ENCODE results near the gene GMFB. TPM values are rescaled to one million over a fixed set of nuclear protein-coding genes. Genes with fewer than 3 reads are reported as not detected.
A peak's percentile ranks its signal among the peaks of the same experiment; 100 is the strongest.
"Not testable (repeated sequence)": the region's sequence is repeated elsewhere in the genome, so short reads cannot be mapped to it uniquely, and the experiment has no call there.

GMFB gene
- polyA plus RNA-seq, 1 donor = 58.5 TPM

GRCh38 chr14:54451121-54451601 lies 37.6 kb downstream of the GMFB start:
- no peak overlapping the region for H3K4me3 ChIP-seq (ENCODE audit: low read length)
- H3K27me3 ChIP-seq (ENCODE audit: control insufficient read depth, insufficient read depth, low read length) = no peaks in the 10 kb centered on the region
- H3K27ac ChIP-seq (ENCODE audit: low read length) = no peak overlapping the region
- no peak for DNase-seq
- WGBS (ENCODE audit: insufficient coverage, low lambda C conversion rate) = no CpG with 5 or more reads among the region's 7 CpGs
- H3K9me3 ChIP-seq (ENCODE audit: control insufficient read depth, low read depth, low read length) = no peaks in the 10 kb centered on the region
- peaks cover 9% of the 10 kb centered on the region for H3K4me1 ChIP-seq (ENCODE audit: control insufficient read depth, insufficient read depth, low read length)
- no peaks in the 10 kb centered on the region for H3K36me3 ChIP-seq (ENCODE audit: control insufficient read depth, insufficient read depth, low read length)

DNA sequence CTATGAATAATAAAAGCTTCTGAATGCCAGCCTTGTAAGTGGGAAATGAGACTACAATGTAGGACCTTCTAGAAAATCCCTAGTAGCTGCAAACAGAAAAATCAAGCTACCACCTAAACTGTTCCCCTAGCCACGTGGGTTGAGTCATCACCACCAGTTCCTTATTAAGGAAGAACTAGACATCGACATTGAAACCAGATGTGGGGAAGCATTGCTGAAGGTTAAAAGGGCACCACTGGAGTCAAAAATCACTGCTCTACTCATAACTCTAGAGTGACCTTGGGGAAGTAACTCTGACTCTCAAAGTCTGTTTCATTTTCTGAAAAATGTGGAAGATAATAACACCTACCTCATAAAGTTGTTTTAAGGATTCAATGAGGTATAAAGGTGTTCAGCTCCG lies 38.2 kb downstream of the GMFB start:
- no peak for DNase-seq
- 100% methylated on average over 1 of the region's 3 CpGs for WGBS (ENCODE audit: insufficient coverage, low lambda C conversion rate)
- Histone ChIP-seq H3K4me1 (ENCODE audit: control insufficient read depth, insufficient read depth, low read length) (peaks cover 11% of the 10 kb centered on the region), H3K4me3 (ENCODE audit: low read length) (no peak overlapping the region), H3K36me3 (ENCODE audit: control insufficient read depth, insufficient read depth, low read length) (no peaks in the 10 kb centered on the region), H3K27me3 (ENCODE audit: control insufficient read depth, insufficient read depth, low read length) (no peaks in the 10 kb centered on the region), H3K9me3 (ENCODE audit: control insufficient read depth, low read depth, low read length) (no peaks in the 10 kb centered on the region), H3K27ac (ENCODE audit: low read length) (no peak overlapping the region)

DNA sequence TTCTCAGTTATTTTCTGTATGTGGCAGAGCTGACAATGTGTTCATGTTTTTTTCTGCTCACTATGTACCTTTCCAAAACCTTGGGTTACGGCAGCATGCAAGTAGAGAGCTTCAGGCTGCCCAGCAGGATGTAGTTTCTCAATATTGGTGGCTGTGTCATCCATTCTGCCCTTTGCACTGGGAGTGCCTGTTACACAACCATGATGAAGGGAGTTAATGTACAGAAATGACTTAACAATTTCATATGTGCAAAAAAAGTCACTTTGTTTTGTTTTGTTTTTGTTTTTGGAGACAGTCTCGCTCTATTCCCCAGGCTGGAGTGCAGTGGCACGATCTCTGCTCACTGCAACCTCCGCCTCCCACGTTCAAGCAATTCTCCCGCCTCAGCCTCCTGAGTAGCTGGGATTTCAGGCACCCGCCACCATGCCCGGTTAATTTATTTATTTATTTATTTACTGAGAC lies 41.5 kb downstream of the GMFB start:
- H3K27ac ChIP-seq (ENCODE audit: low read length) = peak overlapping the region; percentile 59
- WGBS (ENCODE audit: insufficient coverage, low lambda C conversion rate) = no CpG with 5 or more reads among the region's 8 CpGs
- H3K4me3 ChIP-seq (ENCODE audit: low read length) = no peak overlapping the region

DNA sequence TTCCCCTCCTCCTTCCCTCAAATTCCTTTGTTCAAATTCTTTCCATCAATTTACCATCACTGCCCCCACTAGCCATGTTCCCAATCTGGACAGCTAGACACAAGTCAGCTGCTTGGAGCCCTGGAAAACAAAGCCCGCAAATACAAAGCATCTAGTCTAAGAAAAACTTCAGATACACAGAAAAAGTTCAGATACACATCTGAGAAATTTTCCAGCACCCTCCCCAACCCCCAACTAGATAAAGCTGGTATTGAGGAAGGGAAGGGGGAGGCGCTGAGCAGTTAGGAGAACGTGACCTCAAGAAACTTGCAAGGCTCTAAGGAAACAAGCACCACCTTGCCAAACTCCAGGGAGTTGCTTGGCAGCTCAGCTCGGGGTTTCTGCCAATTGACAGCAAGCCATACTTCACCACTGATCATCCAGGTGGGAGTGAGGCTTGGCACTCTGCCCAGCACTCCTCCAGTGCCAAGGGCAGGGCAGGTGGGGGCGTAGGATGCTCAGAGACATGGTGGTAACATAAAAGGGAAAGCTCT lies 42.6 kb downstream of the GMFB start:
- WGBS (ENCODE audit: insufficient coverage, low lambda C conversion rate) = no CpG with 5 or more reads among the region's 5 CpGs
- peak overlapping the region; percentile 59 for H3K27ac ChIP-seq (ENCODE audit: low read length)
- H3K4me3 ChIP-seq (ENCODE audit: low read length) = no peak overlapping the region
- H3K36me3 ChIP-seq (ENCODE audit: control insufficient read depth, insufficient read depth, low read length) = no peaks in the 10 kb centered on the region
- peaks cover 11% of the 10 kb centered on the region for H3K4me1 ChIP-seq (ENCODE audit: control insufficient read depth, insufficient read depth, low read length)
- no peaks in the 10 kb centered on the region for H3K27me3 ChIP-seq (ENCODE audit: control insufficient read depth, insufficient read depth, low read length)
- H3K9me3 ChIP-seq (ENCODE audit: control insufficient read depth, low read depth, low read length) = no peaks in the 10 kb centered on the region
- peak; percentile 18 to 47 for DNase-seq

More for the DNA sequence above, 41.5 kb downstream of the GMFB start:
- Histone ChIP-seq H3K36me3 (ENCODE audit: control insufficient read depth, insufficient read depth, low read length) (no peaks in the 10 kb centered on the region), H3K27me3 (ENCODE audit: control insufficient read depth, insufficient read depth, low read length) (no peaks in the 10 kb centered on the region), H3K9me3 (ENCODE audit: control insufficient read depth, low read depth, low read length) (no peaks in the 10 kb centered on the region), H3K4me1 (ENCODE audit: control insufficient read depth, insufficient read depth, low read length) (peaks cover 11% of the 10 kb centered on the region)
- DNase-seq = peak; percentile 90 to 96

DNA sequence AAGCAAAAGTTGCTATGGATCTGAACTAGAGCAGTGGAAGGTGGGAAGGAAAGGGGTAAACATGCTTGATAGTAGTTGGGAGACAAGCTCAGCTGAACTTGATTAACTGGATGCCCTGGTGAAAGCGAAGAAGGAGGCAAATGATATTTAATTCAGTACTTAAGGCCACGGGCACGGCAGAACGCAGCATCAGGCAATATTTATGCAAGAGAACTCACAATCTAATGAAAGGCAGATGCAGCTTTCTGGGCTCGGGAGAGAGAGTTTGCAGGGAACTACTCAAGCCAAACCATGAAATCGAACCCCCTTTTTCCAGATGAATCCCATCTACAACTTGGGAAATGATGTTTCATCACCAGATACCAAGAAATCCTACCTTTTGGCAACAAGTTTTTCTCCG lies 44.1 kb downstream of the GMFB start:
- 97% methylated on average over 5 of the region's 7 CpGs for WGBS (ENCODE audit: insufficient coverage, low lambda C conversion rate)
- DNase-seq = no peak
- Histone ChIP-seq H3K27me3 (ENCODE audit: control insufficient read depth, insufficient read depth, low read length) (no peaks in the 10 kb centered on the region), H3K9me3 (ENCODE audit: control insufficient read depth, low read depth, low read length) (no peaks in the 10 kb centered on the region), H3K4me3 (ENCODE audit: low read length) (no peak overlapping the region), H3K36me3 (ENCODE audit: control insufficient read depth, insufficient read depth, low read length) (no peaks in the 10 kb centered on the region), H3K27ac (ENCODE audit: low read length) (no peak overlapping the region), H3K4me1 (ENCODE audit: control insufficient read depth, insufficient read depth, low read length) (peaks cover 11% of the 10 kb centered on the region)

DNA sequence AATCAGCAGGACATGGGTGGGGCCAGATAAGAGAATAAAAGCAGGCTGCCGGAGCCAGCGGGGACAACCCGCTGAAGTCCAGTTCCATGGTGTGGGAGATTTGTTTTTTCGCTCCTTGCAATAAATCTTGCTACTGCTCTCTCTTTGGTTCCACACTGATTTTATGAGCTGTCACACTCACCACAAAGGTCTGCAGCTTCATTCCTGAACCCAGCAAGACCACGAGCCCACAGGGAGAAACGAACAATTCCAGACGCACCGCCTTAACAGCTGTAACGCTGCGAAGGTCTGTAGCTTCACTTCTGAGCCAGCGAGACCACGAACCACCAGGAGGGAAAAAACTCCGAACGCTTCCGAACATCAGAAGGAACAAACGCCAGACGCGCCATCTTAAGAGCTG lies 44.8 kb downstream of the GMFB start:
- H3K27me3 ChIP-seq (ENCODE audit: control insufficient read depth, insufficient read depth, low read length) = no peaks in the 10 kb centered on the region
- H3K27ac ChIP-seq (ENCODE audit: low read length) = no peak overlapping the region
- no peaks in the 10 kb centered on the region for H3K9me3 ChIP-seq (ENCODE audit: control insufficient read depth, low read depth, low read length)
- no peak overlapping the region for H3K4me3 ChIP-seq (ENCODE audit: low read length)
- DNase-seq = no peak
- H3K4me1 ChIP-seq (ENCODE audit: control insufficient read depth, insufficient read depth, low read length) = peaks cover 11% of the 10 kb centered on the region
- 75% methylated on average over 8 of the region's 18 CpGs for WGBS (ENCODE audit: insufficient coverage, low lambda C conversion rate)
- H3K36me3 ChIP-seq (ENCODE audit: control insufficient read depth, insufficient read depth, low read length) = no peaks in the 10 kb centered on the region

DNA sequence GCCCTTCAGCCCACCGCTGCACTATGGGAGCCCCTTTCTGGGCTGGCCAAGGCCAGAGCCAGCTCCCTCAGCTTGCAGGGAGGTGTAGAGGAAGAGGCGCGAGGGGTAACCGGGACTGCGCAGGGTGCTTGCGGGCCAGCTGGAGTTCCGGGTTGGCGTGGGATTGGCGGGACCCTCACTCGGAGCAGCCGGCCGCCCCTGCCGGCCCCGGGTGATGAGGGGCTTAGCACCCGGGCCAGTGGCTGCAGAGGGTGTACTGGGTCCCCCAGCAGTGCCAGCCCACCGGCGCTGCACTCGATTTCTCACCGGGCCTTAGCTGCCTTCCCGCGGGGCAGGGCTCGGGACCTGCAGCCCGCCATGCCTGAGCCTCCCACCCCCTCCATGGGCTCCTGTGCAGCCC lies 45.8 kb downstream of the GMFB start:
- whole genome bisulfite sequencing (ENCODE audit: insufficient coverage, low lambda C conversion rate) = no CpG with 5 or more reads among the region's 23 CpGs
- peaks cover 11% of the 10 kb centered on the region for H3K4me1 ChIP-seq (ENCODE audit: control insufficient read depth, insufficient read depth, low read length)

DNA sequence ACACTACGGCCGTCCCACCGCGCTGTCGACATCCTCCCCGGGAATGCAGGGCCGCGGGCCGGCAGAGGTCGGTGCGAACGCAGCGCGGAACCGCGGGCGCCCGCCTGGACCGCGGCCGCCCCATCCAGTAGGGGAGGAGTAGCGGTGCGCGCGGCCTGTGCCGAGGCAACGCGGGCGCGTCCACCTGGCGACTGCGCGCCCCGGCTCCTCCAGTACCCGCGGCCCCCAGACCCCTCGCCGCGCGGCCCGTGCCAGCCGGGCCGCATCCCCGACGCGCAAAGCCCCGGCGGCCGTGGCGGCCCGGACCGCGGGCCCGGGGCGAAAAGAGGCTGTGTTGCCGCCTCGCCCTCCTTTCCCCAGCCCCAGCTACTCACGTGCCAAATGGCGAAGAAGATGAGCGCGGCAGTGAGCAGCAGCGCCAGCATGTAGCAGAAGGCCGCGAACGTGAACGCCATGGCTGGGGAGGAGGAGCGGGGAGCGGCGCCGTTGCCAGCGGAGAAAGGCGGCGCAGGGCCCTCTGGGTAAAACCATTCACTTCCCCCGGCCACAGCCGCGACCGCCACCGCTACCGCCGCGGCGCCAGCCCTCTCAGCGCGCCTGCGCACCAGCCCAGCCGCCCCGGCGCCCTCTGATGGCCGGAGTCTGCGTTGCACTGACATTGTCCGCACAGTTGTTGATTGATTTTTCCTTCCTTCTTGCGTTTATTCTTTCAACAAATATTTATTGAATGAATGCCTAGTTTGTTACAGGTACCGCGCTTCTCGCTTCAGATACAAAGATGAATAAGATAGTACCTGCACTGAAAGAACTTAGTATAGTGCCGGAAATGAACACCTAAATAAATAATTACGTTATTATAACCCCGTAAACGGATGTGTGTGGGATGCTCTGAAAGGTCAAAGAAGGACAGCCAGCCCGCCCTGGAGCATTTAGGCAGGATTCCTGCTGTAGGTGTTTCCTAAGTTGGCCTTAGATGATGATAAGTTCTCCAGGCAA lies 47.6 kb downstream of the GMFB start, which contains the start of gene CNIH1:
Gene CNIH1 (minus strand): TSS at position 502 of the 996 bp plus-strand sequence. CDS start 47 bp downstream, at position 455.
- Histone ChIP-seq H3K27ac (ENCODE audit: low read length) (peak within 1 kb of the TSS; percentile 91), H3K27me3 (ENCODE audit: control insufficient read depth, insufficient read depth, low read length) (no peaks in the 10 kb centered on the region), H3K9me3 (ENCODE audit: control insufficient read depth, low read depth, low read length) (no peaks in the 10 kb centered on the region), H3K4me3 (ENCODE audit: low read length) (peak within 1 kb of the TSS; percentile 74), H3K36me3 (ENCODE audit: control insufficient read depth, insufficient read depth, low read length) (no peaks in the 10 kb centered on the region), H3K4me1 (ENCODE audit: control insufficient read depth, insufficient read depth, low read length) (peaks cover 3% of the 10 kb centered on the region)
- 0% methylated on average over 1 of the region's 100 CpGs for WGBS (ENCODE audit: insufficient coverage, low lambda C conversion rate)
- DNase-seq = peak; percentile 92 to 96

More for the DNA sequence above, 45.8 kb downstream of the GMFB start:
- H3K27me3 ChIP-seq (ENCODE audit: control insufficient read depth, insufficient read depth, low read length); H3K9me3 ChIP-seq (ENCODE audit: control insufficient read depth, low read depth, low read length); H3K36me3 ChIP-seq (ENCODE audit: control insufficient read depth, insufficient read depth, low read length); DNase-seq; H3K27ac ChIP-seq (ENCODE audit: low read length); H3K4me3 ChIP-seq (ENCODE audit: low read length): not testable (repeated sequence)

- WGBS (ENCODE audit: insufficient coverage, low lambda C conversion rate) = 0% methylated on average over 1 of the region's 5 CpGs
- Histone ChIP-seq H3K9me3 (ENCODE audit: control insufficient read depth, low read depth, low read length) (no peaks in the 10 kb centered on the region), H3K4me1 (ENCODE audit: control insufficient read depth, insufficient read depth, low read length) (no peaks in the 10 kb centered on the region)
Observed at GRCh38 chr14:54440476-54440872, 48.3 kb downstream of the GMFB start.

GRCh38 chr14:54440037-54440436 lies 48.7 kb downstream of the GMFB start:
- Histone ChIP-seq H3K27ac (ENCODE audit: low read length) (peak overlapping the region; percentile 64), H3K9me3 (ENCODE audit: control insufficient read depth, low read depth, low read length) (no peaks in the 10 kb centered on the region), H3K4me1 (ENCODE audit: control insufficient read depth, insufficient read depth, low read length) (no peaks in the 10 kb centered on the region), H3K27me3 (ENCODE audit: control insufficient read depth, insufficient read depth, low read length) (no peaks in the 10 kb centered on the region), H3K36me3 (ENCODE audit: control insufficient read depth, insufficient read depth, low read length) (no peaks in the 10 kb centered on the region), H3K4me3 (ENCODE audit: low read length) (peak overlapping the region; percentile 74)
- no CpG with 5 or more reads among the region's 7 CpGs for WGBS (ENCODE audit: insufficient coverage, low lambda C conversion rate)
- no peak for DNase-seq

More at GRCh38 chr14:54440476-54440872, 48.3 kb downstream of the GMFB start:
- H3K36me3 ChIP-seq (ENCODE audit: control insufficient read depth, insufficient read depth, low read length) = no peaks in the 10 kb centered on the region
- H3K27me3 ChIP-seq (ENCODE audit: control insufficient read depth, insufficient read depth, low read length) = no peaks in the 10 kb centered on the region
- DNase-seq = peak in 1 of 2 donors; percentile 14
- peak overlapping the region; percentile 74 for H3K4me3 ChIP-seq (ENCODE audit: low read length)
- H3K27ac ChIP-seq (ENCODE audit: low read length) = peak overlapping the region; percentile 64

Data from large intestine (tissue), 3 donors.